ENCODE data around the gene CITED1.

- TF ChIP-seq POLR2A (IDR thresholded peaks at IDR 0.05) (no peak), CTCF (IDR thresholded peaks at IDR 0.05) (no peak)
Measured at GRCh38 chrX:72340626-72341025, 34.9 kb upstream of the CITED1 start.
